Measurements from ENCODE around the gene SYNE2. TPM values are rescaled to one million over a fixed set of nuclear protein-coding genes. Genes with fewer than 3 reads are reported as not detected.
"Not testable (repeated sequence)": the region's sequence is repeated elsewhere in the genome, so short reads cannot be mapped to it uniquely, and the experiment has no call there.

The SYNE2 gene
- total RNA-seq, 1 experiment from 2014 or later: 48.5 TPM

GRCh38 chr14:64210216-64210615 lies 357.4 kb downstream of the SYNE2 start:
- Mint-ChIP-seq H3K27ac (ENCODE audit: unreplicated experiment) (no peak overlapping the region), H3K9me3 (ENCODE audit: unreplicated experiment) (no peaks in the 10 kb centered on the region), H3K4me3 (ENCODE audit: unreplicated experiment) (no peak overlapping the region), H3K36me3 (ENCODE audit: insufficient read depth, unreplicated experiment) (peaks cover 7% of the 10 kb centered on the region), H3K4me1 (ENCODE audit: low read depth, unreplicated experiment) (peaks cover 19% of the 10 kb centered on the region), H3K27me3 (ENCODE audit: insufficient read depth, unreplicated experiment) (no peaks in the 10 kb centered on the region)
- Histone ChIP-seq H3K4me3 (ENCODE audit: low read depth, low read length) (no peak overlapping the region), H3K4me1 (peaks cover 27% of the 10 kb centered on the region), H3K27me3 (replicated peaks; ENCODE audit: control insufficient read depth, insufficient read depth, low read length) (no peaks in the 10 kb centered on the region), H3K9me3 (no peaks in the 10 kb centered on the region), H3K36me3 (ENCODE audit: control insufficient read depth, insufficient read depth, low read length) (no peaks in the 10 kb centered on the region)
- DNase-seq: no peak
- BruUV-seq (replicated peaks): no TSS peak
- POLR2A ChIA-PET: no interaction called here
- no peak for TF ChIP-seq CTCF (IDR thresholded peaks at IDR 0.05; ENCODE audit: insufficient read depth in 1 of 2, low read depth in 1 of 2, low read length in 1 of 2, severe bottlenecking in 1 of 2, unreplicated experiment in 1 of 2)
- CTCF ChIA-PET: no interaction called here
- intact Hi-C loops (cut with micrococcal nuclease; ENCODE audit: unreplicated experiment): no loop called here

- POLR2A ChIA-PET: not testable (repeated sequence)
These were observed 358.1 kb downstream of the SYNE2 start for GRCh38 chr14:64210912-64211311.

GRCh38 chr14:64212666-64213065 lies 359.9 kb downstream of the SYNE2 start:
- TF ChIP-seq CTCF (IDR thresholded peaks at IDR 0.05; ENCODE audit: insufficient read depth in 1 of 2, low read depth in 1 of 2, low read length in 1 of 2, severe bottlenecking in 1 of 2, unreplicated experiment in 1 of 2): no peak
- Histone ChIP-seq H3K4me3 (ENCODE audit: low read depth, low read length) (no peak overlapping the region), H3K4me1 (peaks cover 27% of the 10 kb centered on the region), H3K36me3 (ENCODE audit: control insufficient read depth, insufficient read depth, low read length) (no peaks in the 10 kb centered on the region; the same call in 1 of the 2 replicates), H3K27me3 (replicated peaks; ENCODE audit: control insufficient read depth, insufficient read depth, low read length) (no peaks in the 10 kb centered on the region), H3K9me3 (no peaks in the 10 kb centered on the region)
- H3K36me3 Mint-ChIP-seq (ENCODE audit: insufficient read depth, unreplicated experiment): peaks cover 16% of the 10 kb centered on the region
- ChIA-PET POLR2A (interaction anchor here (0.5 kb wide), 1 partner anchor 851 kb away, joined by 4 read pairs; no protein-coding TSS in a partner anchor), CTCF (no interaction called here)
- H3K4me3 Mint-ChIP-seq (ENCODE audit: unreplicated experiment): no peak overlapping the region
- TSS peak; percentile 86 for BruUV-seq (replicated peaks)
- no peak for DNase-seq
- H3K27ac Mint-ChIP-seq (ENCODE audit: unreplicated experiment): peak overlapping the region; percentile 73
- H3K27me3 Mint-ChIP-seq (ENCODE audit: insufficient read depth, unreplicated experiment): no peaks in the 10 kb centered on the region
- H3K4me1 Mint-ChIP-seq (ENCODE audit: low read depth, unreplicated experiment): peaks cover 12% of the 10 kb centered on the region
- H3K9me3 Mint-ChIP-seq (ENCODE audit: unreplicated experiment): no peaks in the 10 kb centered on the region
- intact Hi-C loops (cut with micrococcal nuclease; ENCODE audit: unreplicated experiment): no loop called here

More at GRCh38 chr14:64210912-64211311, 358.1 kb downstream of the SYNE2 start:
- BruUV-seq (replicated peaks); H3K9me3 ChIP-seq; H3K4me3 ChIP-seq (ENCODE audit: low read depth, low read length); intact Hi-C loops (cut with micrococcal nuclease; ENCODE audit: unreplicated experiment); H3K27me3 Mint-ChIP-seq (ENCODE audit: insufficient read depth, unreplicated experiment); H3K36me3 ChIP-seq (ENCODE audit: control insufficient read depth, insufficient read depth, low read length); H3K27ac Mint-ChIP-seq (ENCODE audit: unreplicated experiment); H3K9me3 Mint-ChIP-seq (ENCODE audit: unreplicated experiment); DNase-seq; H3K4me3 Mint-ChIP-seq (ENCODE audit: unreplicated experiment); H3K27me3 ChIP-seq (replicated peaks; ENCODE audit: control insufficient read depth, insufficient read depth, low read length); CTCF ChIA-PET: not testable (repeated sequence)
- peaks cover 15% of the 10 kb centered on the region for H3K4me1 Mint-ChIP-seq (ENCODE audit: low read depth, unreplicated experiment)
- H3K36me3 Mint-ChIP-seq (ENCODE audit: insufficient read depth, unreplicated experiment): peaks cover 13% of the 10 kb centered on the region
- H3K4me1 ChIP-seq: peaks cover 27% of the 10 kb centered on the region

All from Caco-2 (cell line).